Measurements from ENCODE around the gene CTLA4. TPM values are rescaled to one million over a fixed set of nuclear protein-coding genes. Genes with fewer than 3 reads are reported as not detected.

Gene CTLA4
- total and polyA plus RNA-seq, 2 experiments from 2014 or later: not detected

DNA sequence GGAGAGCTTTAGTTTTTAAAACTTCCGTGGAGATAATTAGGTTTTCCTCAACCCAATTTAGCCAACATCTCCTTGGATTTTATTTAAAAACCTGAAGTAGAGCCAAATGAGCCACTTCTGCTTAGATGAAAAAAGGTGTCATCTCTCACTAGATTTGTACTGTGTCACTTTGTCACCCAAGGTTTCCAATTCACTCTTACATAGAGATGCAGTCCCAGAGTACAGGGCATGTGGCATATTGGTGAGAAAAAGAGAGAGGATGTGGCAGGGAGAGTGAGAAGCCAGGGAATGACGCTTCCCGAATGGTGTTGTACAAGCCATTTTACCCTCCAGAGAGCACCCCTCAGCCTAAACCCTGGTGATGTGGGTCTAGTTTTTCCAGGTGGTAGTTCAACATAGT, 44.4 kb upstream of the CTLA4 start (continued):
- TF ChIP-seq ZNF462 (CRISPR knock-in tag; IDR thresholded peaks at IDR 0.05) (no peak), CTCF (conservative IDR thresholded peaks at IDR 0.05; ENCODE audit: low read depth in 2 of 2) (no peak), NANOG (IDR thresholded peaks at IDR 0.05; ENCODE audit: borderline replicate concordance) (no peak), CREB1 (CRISPR knock-in tag; IDR thresholded peaks at IDR 0.05; ENCODE audit: low read depth) (no peak), ZNF114 (CRISPR knock-in tag; IDR thresholded peaks at IDR 0.05) (no peak), STAT1 (IDR thresholded peaks at IDR 0.05; ENCODE audit: unreplicated experiment) (no peak)

- H3K79me2 ChIP-seq (replicated peaks; ENCODE audit: insufficient read depth): no peaks in the 10 kb centered on the region
- H3K27ac ChIP-seq (ENCODE audit: low read depth): no peak overlapping the region
- 0 out of 2 replicates have a peak overlapping the region, but pooled peaks have one; percentile 10 for H2AFZ ChIP-seq
- H3K27me3 ChIP-seq (ENCODE audit: insufficient read depth): no peaks in the 10 kb centered on the region
- no peaks in the 10 kb centered on the region for H3K36me3 Mint-ChIP-seq (ENCODE audit: low read depth)
- H3K4me1 Mint-ChIP-seq: no peaks in the 10 kb centered on the region
- H3K4me2 ChIP-seq: no peak overlapping the region
- no peak overlapping the region for H3K4me3 ChIP-seq
- no peaks in the 10 kb centered on the region for H4K20me1 ChIP-seq (replicated peaks; ENCODE audit: insufficient read depth)
- no peak for ATAC-seq
- no peaks in the 10 kb centered on the region for H3K36me3 ChIP-seq (ENCODE audit: insufficient read depth)
- no peaks in the 10 kb centered on the region for H3K9me2 ChIP-seq (ENCODE audit: insufficient read depth)
- H3K27me3 Mint-ChIP-seq (ENCODE audit: insufficient read depth, low read depth, poor library complexity): no peaks in the 10 kb centered on the region
- no peaks in the 10 kb centered on the region for H3K4me1 ChIP-seq (ENCODE audit: insufficient read depth)
- no peaks in the 10 kb centered on the region for H3F3A ChIP-seq (replicated peaks; ENCODE audit: low read depth)
- H3K27ac Mint-ChIP-seq: no peak overlapping the region
- H3K9me3 Mint-ChIP-seq: peaks cover 2% of the 10 kb centered on the region; the same call in 1 of the 3 replicates
- DNase-seq (ENCODE audit: low spot score): no peak
- H3K4me3 Mint-ChIP-seq: no peak overlapping the region
- TF ChIP-seq ZNF114 (CRISPR knock-in tag; IDR thresholded peaks at IDR 0.05) (no peak), ZNF331 (CRISPR knock-in tag; IDR thresholded peaks at IDR 0.05; ENCODE audit: low read depth) (no peak), NANOG (IDR thresholded peaks at IDR 0.05; ENCODE audit: borderline replicate concordance) (no peak), CREB1 (CRISPR knock-in tag; IDR thresholded peaks at IDR 0.05; ENCODE audit: low read depth) (no peak), POLR2AphosphoS5 (IDR thresholded peaks at IDR 0.05; ENCODE audit: low read depth) (no peak)
- TF ChIP-seq, protein P1, sequence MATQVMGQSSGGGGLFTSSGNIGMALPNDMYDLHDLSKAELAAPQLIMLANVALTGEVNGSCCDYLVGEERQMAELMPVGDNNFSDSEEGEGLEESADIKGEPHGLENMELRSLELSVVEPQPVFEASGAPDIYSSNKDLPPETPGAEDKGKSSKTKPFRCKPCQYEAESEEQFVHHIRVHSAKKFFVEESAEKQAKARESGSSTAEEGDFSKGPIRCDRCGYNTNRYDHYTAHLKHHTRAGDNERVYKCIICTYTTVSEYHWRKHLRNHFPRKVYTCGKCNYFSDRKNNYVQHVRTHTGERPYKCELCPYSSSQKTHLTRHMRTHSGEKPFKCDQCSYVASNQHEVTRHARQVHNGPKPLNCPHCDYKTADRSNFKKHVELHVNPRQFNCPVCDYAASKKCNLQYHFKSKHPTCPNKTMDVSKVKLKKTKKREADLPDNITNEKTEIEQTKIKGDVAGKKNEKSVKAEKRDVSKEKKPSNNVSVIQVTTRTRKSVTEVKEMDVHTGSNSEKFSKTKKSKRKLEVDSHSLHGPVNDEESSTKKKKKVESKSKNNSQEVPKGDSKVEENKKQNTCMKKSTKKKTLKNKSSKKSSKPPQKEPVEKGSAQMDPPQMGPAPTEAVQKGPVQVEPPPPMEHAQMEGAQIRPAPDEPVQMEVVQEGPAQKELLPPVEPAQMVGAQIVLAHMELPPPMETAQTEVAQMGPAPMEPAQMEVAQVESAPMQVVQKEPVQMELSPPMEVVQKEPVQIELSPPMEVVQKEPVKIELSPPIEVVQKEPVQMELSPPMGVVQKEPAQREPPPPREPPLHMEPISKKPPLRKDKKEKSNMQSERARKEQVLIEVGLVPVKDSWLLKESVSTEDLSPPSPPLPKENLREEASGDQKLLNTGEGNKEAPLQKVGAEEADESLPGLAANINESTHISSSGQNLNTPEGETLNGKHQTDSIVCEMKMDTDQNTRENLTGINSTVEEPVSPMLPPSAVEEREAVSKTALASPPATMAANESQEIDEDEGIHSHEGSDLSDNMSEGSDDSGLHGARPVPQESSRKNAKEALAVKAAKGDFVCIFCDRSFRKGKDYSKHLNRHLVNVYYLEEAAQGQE (IDR thresholded peaks at IDR 0.05; ENCODE audit: unreplicated experiment): no peak
Measured at GRCh38 chr2:203824057-203824456, 43.5 kb upstream of the CTLA4 start.
